Uterus (tissue), 2 donors: Measurements from ENCODE around the gene CHD2.

Experiments used
- CTCF ChIP-seq, 4 experiments: fragments of 200-600 bp in 2 of 4; fragments of 450-650 bp in 2 of 4; sonication (generic) in 2 of 4; IDR thresholded peaks; one replicate each; pipeline ENCODE4 v1.5.1; 2016 to 2019; ENCODE audit warnings: antibody characterized with exemption in 4 of 4, mild to moderate bottlenecking in 2 of 4, moderate library complexity in 1 of 4
- POLR2A ChIP-seq, 2 donors: fragments of 450-650 bp; IDR thresholded peaks; one replicate each; pipeline ENCODE4 v1.6.1; 2016; ENCODE audit warnings: antibody characterized with exemption in 2 of 2, mild to moderate bottlenecking in 1 of 2, moderate library complexity in 1 of 2

GRCh38 chr15:93044301-93045190 is 144.4 kb downstream of the CHD2 start:
- TF ChIP-seq CTCF (IDR thresholded peaks at IDR 0.05) (no peak), POLR2A (IDR thresholded peaks at IDR 0.05) (no peak)
